Ishikawa (cell line): ENCODE measurements around the gene RUFY2.

ENCODE experiments used
- CEBPB ChIP-seq: IDR thresholded peaks from 2 replicates; pipeline ENCODE4 v1.6.1; 2012
- CREB1 ChIP-seq: IDR thresholded peaks from 2 replicates; pipeline ENCODE4 v1.6.1; 2012; ENCODE audit warnings: low read depth
- EGR1 ChIP-seq: IDR thresholded peaks from 2 replicates; pipeline ENCODE4 v1.6.1; 2012
- EP300 ChIP-seq: IDR thresholded peaks from 2 replicates; pipeline ENCODE4 v1.6.1; 2012; ENCODE audit warnings: borderline replicate concordance
- FOXM1 ChIP-seq: IDR thresholded peaks from 2 replicates; pipeline ENCODE4 v1.6.1; 2012; ENCODE audit warnings: low read depth, borderline replicate concordance
- MAX ChIP-seq: IDR thresholded peaks from 2 replicates; pipeline ENCODE4 v1.6.1; 2012
- NFIC ChIP-seq: IDR thresholded peaks from 2 replicates; pipeline ENCODE4 v1.6.1; 2012
- RAD21 ChIP-seq: IDR thresholded peaks from 2 replicates; pipeline ENCODE4 v1.6.1; 2012; ENCODE audit warnings: low read depth
- REST ChIP-seq: IDR thresholded peaks from 2 replicates; pipeline ENCODE4 v1.6.1; 2012; ENCODE audit warnings: low read depth, mild to moderate bottlenecking
- TAF1 ChIP-seq: IDR thresholded peaks from 2 replicates; pipeline ENCODE4 v1.6.1; 2012; ENCODE audit warnings: low read depth, mild to moderate bottlenecking
- TCF12 ChIP-seq: IDR thresholded peaks from 2 replicates; pipeline ENCODE4 v1.6.1; 2012; ENCODE audit warnings: low read depth
- TEAD4 ChIP-seq: IDR thresholded peaks from 2 replicates; pipeline ENCODE4 v1.6.1; 2012
- USF1 ChIP-seq: IDR thresholded peaks from 2 replicates; pipeline ENCODE4 v1.6.1; 2012
- YY1 ChIP-seq: IDR thresholded peaks from 2 replicates; pipeline ENCODE4 v1.6.1; 2012; ENCODE audit warnings: low read depth
- ZBTB7A ChIP-seq: IDR thresholded peaks from 2 replicates; pipeline ENCODE4 v1.6.1; 2012; ENCODE audit warnings: low read depth

RUFY2 gene

GRCh38 chr10:68333058-68333395 is 74.0 kb downstream of the RUFY2 start:
- TF ChIP-seq FOXM1 (peak; percentile 32; the same call in 1 of the 2 replicates), USF1 (no peak)

GRCh38 chr10:68332259-68333057 is 74.6 kb downstream of the RUFY2 start, which contains the start of gene PBLD:
PBLD (minus strand) TSS chr10:68332928; CDS start chr10:68306844, 26,084 bp downstream.
- TF ChIP-seq MAX = peak; percentile 12; the same call in 1 of the 2 replicates
- no peak; the same call in none of the 2 replicates for TF ChIP-seq TAF1
- peak; percentile 42; the same call in 1 of the 2 replicates for TF ChIP-seq ZBTB7A
- TF ChIP-seq TEAD4 = no peak
- no peak for TF ChIP-seq CREB1
- TF ChIP-seq YY1 = peak; percentile 90
- TF ChIP-seq NFIC = no peak
- no peak for TF ChIP-seq USF1
- no peak for TF ChIP-seq REST
- peak; percentile 21; the same call in 1 of the 2 replicates for TF ChIP-seq RAD21
- peak; percentile 49; the same call in 1 of the 2 replicates for TF ChIP-seq FOXM1
- TF ChIP-seq EGR1 = peak; percentile 26; the same call in 1 of the 2 replicates
- no peak for TF ChIP-seq TCF12
- TF ChIP-seq EP300 = no peak
- TF ChIP-seq CEBPB = no peak

- TF ChIP-seq ZBTB7A (peak; percentile 1), TEAD4 (no peak), TCF12 (peak; percentile 82), REST (peak; percentile 52; the same call in 1 of the 2 replicates), YY1 (peak; percentile 65), RAD21 (no peak), MAX (peak; percentile 91), EP300 (no peak; the same call in 1 of the 2 replicates), EGR1 (no peak; the same call in 1 of the 2 replicates), TAF1 (peak; percentile 100), CEBPB (no peak; the same call in 1 of the 2 replicates), CREB1 (0 out of 2 replicates have a peak, but pooled peaks have one; percentile 5), FOXM1 (no peak; the same call in 1 of the 2 replicates), USF1 (peak; percentile 85), NFIC (peak; percentile 70)
Observed at GRCh38 chr10:68331455-68332258, 75.4 kb downstream of the RUFY2 start, which contains the start of gene HNRNPH3. HNRNPH3 (plus strand) TSS chr10:68332064; CDS start chr10:68337222, 5,158 bp downstream.

GRCh38 chr10:68330852-68331454 is 76.1 kb downstream of the RUFY2 start:
- TF ChIP-seq NFIC (no peak; the same call in 1 of the 2 replicates), TAF1 (no peak), RAD21 (no peak), MAX (no peak), USF1 (no peak), CEBPB (no peak), CREB1 (no peak), EGR1 (no peak), FOXM1 (no peak; the same call in 1 of the 2 replicates), REST (no peak), TEAD4 (no peak), YY1 (no peak), TCF12 (no peak), EP300 (no peak), ZBTB7A (no peak)
